ENCODE results near the gene KRTAP4-16. TPM values are rescaled to one million over a fixed set of nuclear protein-coding genes. Genes with fewer than 3 reads are reported as not detected.
"Not testable (repeated sequence)": the region's sequence is repeated elsewhere in the genome, so short reads cannot be mapped to it uniquely, and the experiment has no call there.

KRTAP4-16 gene
- total RNA-seq, 8 experiments from 2014 or later = 0.47 TPM; not detected in 7

DNA sequence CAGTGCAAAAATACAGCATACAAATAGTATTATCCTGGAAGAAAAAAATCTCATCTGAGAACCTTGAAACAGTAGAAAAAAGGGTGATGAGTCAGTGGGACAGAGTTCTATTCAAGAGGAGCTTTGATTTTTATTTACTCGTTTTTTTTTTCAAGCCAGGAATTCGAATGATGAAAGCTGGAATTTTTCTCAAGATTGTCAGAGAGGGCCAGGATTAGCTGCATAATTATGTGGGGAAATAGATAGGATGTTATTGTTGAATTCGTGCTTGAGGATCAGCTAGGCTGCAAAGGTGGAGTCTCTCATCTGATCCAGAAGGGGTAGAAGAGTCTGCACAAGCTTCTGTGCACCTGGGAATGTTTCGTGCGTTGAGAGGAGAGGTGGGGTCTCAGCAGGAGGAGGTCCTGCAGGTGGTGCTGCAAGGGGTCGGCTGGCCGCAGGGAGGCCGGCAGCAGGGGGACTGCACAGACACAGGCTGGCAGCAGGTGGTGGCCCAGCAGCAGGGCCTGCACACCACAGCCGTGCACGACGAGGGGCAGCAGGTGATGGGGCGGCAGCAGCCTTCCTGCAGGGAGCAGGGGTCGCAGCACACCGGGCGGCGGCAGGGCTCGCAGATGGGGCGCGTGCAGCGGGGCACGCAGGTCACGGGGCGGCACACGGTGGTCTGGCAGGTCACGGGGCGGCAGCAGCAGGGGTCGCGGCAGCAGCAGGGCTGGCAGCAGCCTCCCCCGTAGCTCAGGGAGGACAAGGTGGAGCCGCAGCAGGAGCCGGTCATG, 42.5 kb downstream of the KRTAP4-16 start:
- H3K4me3 ChIP-seq; H3K27ac ChIP-seq; H3K4me1 ChIP-seq (replicated peaks in 1 of 2); in situ Hi-C loops (cut with MboI; ENCODE audit: low pct_unique_long_range_greater_than_20kb in 2 of 9, low sequenced_read_pairs in 9 of 9, unreplicated experiment in 9 of 9): not testable (repeated sequence)
- 0 to 65% (median 24%) methylated on average over 1 to 3 of the region's 31 CpGs; no CpG with 5 or more reads in 2 of the 10 experiments for WGBS, 10 experiments
- ATAC-seq (replicated peaks in 6 of 8) = peak in 1 of 8 experiments; percentile 32

DNA sequence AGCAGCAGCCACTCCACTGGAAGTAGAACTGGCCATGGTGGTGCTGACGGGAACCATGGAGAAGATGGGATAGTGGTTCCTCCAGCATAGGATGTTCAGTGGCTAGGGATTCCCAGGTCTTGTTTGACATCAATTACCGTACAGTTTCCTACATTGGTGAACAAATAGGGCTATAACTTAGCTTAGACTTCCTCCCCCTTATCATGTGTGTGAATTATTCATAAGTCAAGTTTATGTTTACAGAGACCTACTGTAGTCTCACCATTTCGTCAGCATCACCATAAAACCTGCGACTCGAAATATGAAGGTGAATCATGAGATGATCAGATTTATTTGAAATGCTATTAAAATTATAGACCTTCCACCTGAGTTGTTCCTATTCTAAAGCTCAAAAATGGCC, 43.3 kb downstream of the KRTAP4-16 start:
- no peak for ATAC-seq (replicated peaks in 6 of 8)
- no peak overlapping the region for H3K4me3 ChIP-seq
- H3K4me1 ChIP-seq (replicated peaks in 1 of 2) = no peaks in the 10 kb centered on the region
- 13 to 97% (median 87%) methylated on average over 3 to 5 of the region's 5 CpGs; no CpG with 5 or more reads in 1 of the 10 experiments for WGBS, 10 experiments
- no peak overlapping the region for H3K27ac ChIP-seq
- in situ Hi-C loops (cut with MboI; ENCODE audit: low pct_unique_long_range_greater_than_20kb in 2 of 9, low sequenced_read_pairs in 9 of 9, unreplicated experiment in 9 of 9) = no loop called here

DNA sequence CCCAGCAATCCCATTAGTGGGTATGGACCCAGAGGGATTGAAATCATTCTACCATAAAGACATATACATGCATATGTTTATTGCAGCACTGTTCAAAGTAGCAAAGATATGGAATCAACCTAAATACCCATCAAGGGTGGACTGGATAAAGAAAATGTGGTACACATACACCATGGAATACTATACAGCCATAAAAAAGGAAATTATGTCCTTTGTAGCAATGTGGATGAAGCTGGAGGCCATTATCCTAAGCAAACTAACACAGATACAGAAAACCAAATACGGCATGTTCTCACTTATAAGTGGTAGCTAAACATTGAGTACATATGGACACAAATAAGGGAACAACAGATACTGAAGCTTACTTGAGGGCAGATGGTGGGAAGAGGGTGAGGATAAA, 44.5 kb downstream of the KRTAP4-16 start:
- ATAC-seq (replicated peaks in 6 of 8) = no peak
- Histone ChIP-seq H3K4me1 (replicated peaks in 1 of 2) (no peaks in the 10 kb centered on the region), H3K4me3 (no peak overlapping the region), H3K27ac (no peak overlapping the region)
- in situ Hi-C loops (cut with MboI; ENCODE audit: low pct_unique_long_range_greater_than_20kb in 2 of 9, low sequenced_read_pairs in 9 of 9, unreplicated experiment in 9 of 9) = no loop called here
- 80 to 100% (median 86%) methylated on average over 1 of the region's 1 CpG; no CpG with 5 or more reads in 3 of the 10 experiments for WGBS, 10 experiments

DNA sequence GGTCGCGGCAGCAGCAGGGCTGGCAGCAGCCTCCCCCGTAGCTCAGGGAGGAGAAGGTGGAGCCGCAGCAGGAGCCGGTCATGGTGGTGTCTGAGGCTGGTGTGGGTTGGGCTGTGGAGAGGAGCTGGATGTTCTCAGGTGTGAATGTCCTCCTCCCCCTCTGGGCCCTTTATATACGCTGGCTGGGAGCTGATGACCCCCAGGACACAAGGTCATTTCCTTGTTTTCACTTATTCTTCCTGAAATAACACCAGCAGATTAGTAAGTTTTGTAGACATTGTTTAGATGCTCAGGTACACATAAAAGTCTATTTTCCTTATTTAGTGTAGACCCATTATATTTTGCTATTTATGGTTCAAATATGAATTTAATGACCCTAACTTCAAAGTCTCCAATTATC, 46.9 kb downstream of the KRTAP4-16 start, which contains the start of gene KRTAP2-2:
TSS of gene KRTAP2-2 (minus strand) at position 101 of the 400 bp plus-strand sequence. CDS start at position 82, 19 bp downstream.
- no CpG with 5 or more reads among the region's 6 CpGs for WGBS, 10 experiments
- in situ Hi-C loops (cut with MboI; ENCODE audit: low pct_unique_long_range_greater_than_20kb in 2 of 9, low sequenced_read_pairs in 9 of 9, unreplicated experiment in 9 of 9) = not testable (repeated sequence)

DNA sequence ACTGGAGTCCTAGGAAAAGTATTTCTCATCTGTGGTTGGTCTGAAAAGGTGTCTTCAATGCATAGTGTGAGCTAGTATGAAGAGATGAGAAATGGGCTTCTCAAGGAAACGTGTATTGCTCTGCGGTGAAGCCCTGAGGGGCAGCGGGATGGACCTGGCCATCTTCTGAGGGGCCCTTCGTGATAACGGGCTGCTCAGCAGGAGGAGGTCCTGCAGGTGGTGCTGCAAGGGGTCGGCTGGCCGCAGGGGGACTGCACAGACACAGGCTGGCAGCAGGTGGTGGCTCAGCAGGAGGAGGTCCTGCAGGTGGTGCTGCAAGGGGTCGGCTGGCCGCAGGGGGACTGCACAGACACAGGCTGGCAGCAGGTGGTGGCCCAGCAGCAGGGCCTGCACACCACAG, 47.5 kb downstream of the KRTAP4-16 start:
- H3K27ac ChIP-seq; H3K4me3 ChIP-seq; in situ Hi-C loops (cut with MboI; ENCODE audit: low pct_unique_long_range_greater_than_20kb in 2 of 9, low sequenced_read_pairs in 9 of 9, unreplicated experiment in 9 of 9); ATAC-seq (replicated peaks in 6 of 8); H3K4me1 ChIP-seq (replicated peaks in 1 of 2): not testable (repeated sequence)
- 20 to 93% (median 77%) methylated on average over 1 to 5 of the region's 9 CpGs; no CpG with 5 or more reads in 6 of the 10 experiments for WGBS, 10 experiments

More for the DNA sequence above, 46.9 kb downstream of the KRTAP4-16 start, which contains the start of gene KRTAP2-2:
- H3K4me3 ChIP-seq; H3K27ac ChIP-seq; H3K4me1 ChIP-seq (replicated peaks in 1 of 2); ATAC-seq (replicated peaks in 6 of 8): not testable (repeated sequence)

DNA sequence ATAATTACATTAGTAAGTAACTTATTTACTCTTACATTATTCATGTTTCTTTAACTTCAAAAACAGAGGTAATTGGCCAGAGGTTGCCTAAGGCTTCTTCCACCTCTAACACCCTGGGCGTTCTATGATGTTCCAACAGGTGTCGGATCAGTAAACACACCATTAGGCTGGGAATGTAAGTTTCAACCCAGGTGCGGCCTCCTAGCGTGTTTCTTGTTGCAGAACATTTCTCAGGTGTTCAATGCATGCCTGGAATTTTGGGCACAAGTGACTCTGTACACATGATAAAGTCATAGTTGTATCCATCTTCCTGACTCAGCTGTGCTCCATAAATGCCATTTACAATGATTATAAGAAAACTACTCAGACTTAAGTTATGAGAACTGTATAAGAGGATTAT, 48.0 kb downstream of the KRTAP4-16 start:
- ATAC-seq (replicated peaks in 6 of 8) = no peak
- in situ Hi-C loops (cut with MboI; ENCODE audit: low pct_unique_long_range_greater_than_20kb in 2 of 9, low sequenced_read_pairs in 9 of 9, unreplicated experiment in 9 of 9) = no loop called here
- H3K27ac ChIP-seq = no peak overlapping the region
- no peaks in the 10 kb centered on the region for H3K4me1 ChIP-seq (replicated peaks in 1 of 2)
- 75 to 94% (median 90%) methylated on average over 2 to 4 of the region's 4 CpGs; no CpG with 5 or more reads in 3 of the 10 experiments for WGBS, 10 experiments
- H3K4me3 ChIP-seq = no peak overlapping the region

DNA sequence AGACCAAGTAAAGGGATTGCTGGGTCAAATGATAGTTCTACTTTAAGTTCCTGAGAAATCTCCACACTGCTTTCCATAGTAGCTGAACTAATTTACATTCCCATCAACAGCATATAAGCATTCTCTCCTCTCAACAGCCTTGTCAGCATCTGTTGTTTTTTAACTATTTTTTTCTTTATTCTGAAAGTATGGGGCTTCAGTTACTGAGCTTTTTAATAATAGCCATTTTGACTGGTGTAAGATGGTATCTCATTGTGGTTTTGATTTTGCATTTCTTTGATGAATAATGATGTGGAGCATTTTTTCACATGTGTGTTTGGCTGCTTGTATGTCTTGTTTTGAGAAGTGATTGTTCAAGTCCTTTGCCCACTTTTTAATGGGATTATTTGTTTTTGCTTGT, 49.4 kb downstream of the KRTAP4-16 start:
- Histone ChIP-seq H3K4me1 (replicated peaks in 1 of 2) (no peaks in the 10 kb centered on the region), H3K4me3 (no peak overlapping the region), H3K27ac (no peak overlapping the region)
- in situ Hi-C loops (cut with MboI; ENCODE audit: low pct_unique_long_range_greater_than_20kb in 2 of 9, low sequenced_read_pairs in 9 of 9, unreplicated experiment in 9 of 9) = no loop called here
- peak in 1 of 8 experiments; percentile 19 for ATAC-seq (replicated peaks in 6 of 8)

Other genes with a start within 250 kb of the KRTAP4-16 start
- 1 to 10 TPM in 4 of 8 experiments, under 1 TPM in 2, not detected in 2; 0.21 to 2.7 (median 1.1) TPM for gene KRT12, start 235.0 kb downstream of the KRTAP4-16 start, total RNA-seq
- under 1 TPM in 3 of 8 experiments, not detected in 5; 0.09 to 0.43 (median 0.31) TPM for gene KRT20, start 217.0 kb downstream of the KRTAP4-16 start, total RNA-seq
- gene KRT23, start 164.6 kb downstream of the KRTAP4-16 start, total RNA-seq = 1 to 10 TPM in 1 of 8 experiments, under 1 TPM in 2, not detected in 5; 0.36 to 1.2 (median 0.66) TPM
- under 1 TPM in 1 of 8 experiments, not detected in 7; 0.59 TPM for gene KRT39, start 135.3 kb downstream of the KRTAP4-16 start, total RNA-seq
- gene KRT40, start 117.9 kb downstream of the KRTAP4-16 start, total RNA-seq = under 1 TPM in 1 of 8 experiments, not detected in 7; 0.19 TPM
- gene KRTAP3-3, start 108.0 kb downstream of the KRTAP4-16 start, total RNA-seq = under 1 TPM in 2 of 8 experiments, not detected in 6; 0.33 to 0.47 TPM
- gene KRTAP3-2, start 102.3 kb downstream of the KRTAP4-16 start, total RNA-seq = 1 to 10 TPM in 1 of 8 experiments, under 1 TPM in 1, not detected in 6; 0.47 to 1.0 TPM
- gene KRTAP3-1, start 93.1 kb downstream of the KRTAP4-16 start, total RNA-seq = not detected
- gene KRTAP1-5, start 75.0 kb downstream of the KRTAP4-16 start, total RNA-seq = not detected
- gene KRTAP1-4, start 72.0 kb downstream of the KRTAP4-16 start, total RNA-seq = not detected
- under 1 TPM in 4 of 8 experiments, not detected in 4; 0.25 to 0.56 (median 0.46) TPM for gene KRTAP1-3, start 67.3 kb downstream of the KRTAP4-16 start, total RNA-seq
- not detected for gene KRTAP1-1, start 60.8 kb downstream of the KRTAP4-16 start, total RNA-seq
- gene KRTAP2-1, start 54.9 kb downstream of the KRTAP4-16 start, total RNA-seq = under 1 TPM in 1 of 8 experiments, not detected in 7; 0.71 TPM
- gene KRTAP2-2, start 47.0 kb downstream of the KRTAP4-16 start, total RNA-seq = not detected
- gene KRTAP2-3, start 42.1 kb downstream of the KRTAP4-16 start, total RNA-seq = under 1 TPM in 1 of 8 experiments, not detected in 7; 0.33 TPM
- not detected for gene KRTAP2-4, start 36.3 kb downstream of the KRTAP4-16 start, total RNA-seq
- under 1 TPM in 1 of 8 experiments, not detected in 7; 0.52 TPM for gene KRTAP4-7, start 18.1 kb downstream of the KRTAP4-16 start, total RNA-seq
- gene KRTAP4-8, start 4.1 kb downstream of the KRTAP4-16 start, total RNA-seq = under 1 TPM in 2 of 8 experiments, not detected in 6; 0.25 to 0.33 TPM
- gene KRTAP4-9, start 3.2 kb upstream of the KRTAP4-16 start, total RNA-seq = under 1 TPM in 3 of 8 experiments, not detected in 5; 0.33 to 0.41 (median 0.38) TPM
- gene KRTAP4-11, start 16.2 kb upstream of the KRTAP4-16 start, total RNA-seq = under 1 TPM in 2 of 8 experiments, not detected in 6; 0.18 to 0.38 TPM
- under 1 TPM in 2 of 8 experiments, not detected in 6; 0.38 to 0.41 TPM for gene KRTAP4-12, start 22.0 kb upstream of the KRTAP4-16 start, total RNA-seq
- gene KRTAP4-6, start 38.3 kb upstream of the KRTAP4-16 start, total RNA-seq = under 1 TPM in 2 of 8 experiments, not detected in 6; 0.17 to 0.47 TPM
- not detected for gene KRTAP4-5, start 47.6 kb upstream of the KRTAP4-16 start, total RNA-seq
- under 1 TPM in 1 of 8 experiments, not detected in 7; 0.18 TPM for gene KRTAP4-4, start 58.5 kb upstream of the KRTAP4-16 start, total RNA-seq
- gene KRTAP4-3, start 66.0 kb upstream of the KRTAP4-16 start, total RNA-seq = not detected
- not detected for gene KRTAP4-2, start 76.0 kb upstream of the KRTAP4-16 start, total RNA-seq
- gene KRTAP4-1, start 82.7 kb upstream of the KRTAP4-16 start, total RNA-seq = not detected
- not detected for gene KRTAP9-1, start 87.7 kb upstream of the KRTAP4-16 start, total RNA-seq
- under 1 TPM in 1 of 8 experiments, not detected in 7; 0.85 TPM for gene KRTAP9-2, start 124.4 kb upstream of the KRTAP4-16 start, total RNA-seq
- gene KRTAP9-3, start 130.2 kb upstream of the KRTAP4-16 start, total RNA-seq = under 1 TPM in 1 of 8 experiments, not detected in 7; 0.21 TPM
- not detected for gene KRTAP9-8, start 135.8 kb upstream of the KRTAP4-16 start, total RNA-seq
- gene KRTAP9-4, start 147.5 kb upstream of the KRTAP4-16 start, total RNA-seq = not detected
- gene KRTAP9-9, start 153.2 kb upstream of the KRTAP4-16 start, total RNA-seq = under 1 TPM in 1 of 8 experiments, not detected in 7; 0.28 TPM
- not detected for gene KRTAP9-6, start 163.2 kb upstream of the KRTAP4-16 start, total RNA-seq
- gene KRTAP9-7, start 173.5 kb upstream of the KRTAP4-16 start, total RNA-seq = under 1 TPM in 1 of 8 experiments, not detected in 7; 0.45 TPM
- under 1 TPM in 1 of 8 experiments, not detected in 7; 0.57 TPM for gene KRTAP29-1, start 200.6 kb upstream of the KRTAP4-16 start, total RNA-seq
- under 1 TPM in 4 of 8 experiments, not detected in 4; 0.17 to 1.00 (median 0.27) TPM for gene KRTAP16-1, start 207.1 kb upstream of the KRTAP4-16 start, total RNA-seq
- under 1 TPM in 1 of 8 experiments, not detected in 7; 0.57 TPM for gene KRTAP17-1, start 213.5 kb upstream of the KRTAP4-16 start, total RNA-seq
- not detected for gene KRT33A, start 248.6 kb upstream of the KRTAP4-16 start, total RNA-seq

Data from motor neuron (in vitro differentiated cells).